ENCODE measurements around the gene GLCCI1.

The GLCCI1 gene

GRCh38 chr7:7989616-7990440 lies 21.2 kb downstream of the GLCCI1 start:
- ATAC-seq: peak; percentile 53
- TF ChIP-seq ZFP3 (CRISPR knock-in tag; IDR thresholded peaks at IDR 0.05) (no peak), TSHZ2 (CRISPR knock-in tag; IDR thresholded peaks at IDR 0.05) (no peak), TCF4 (CRISPR knock-in tag; IDR thresholded peaks at IDR 0.05; ENCODE audit: borderline replicate concordance) (no peak), ZNF70 (CRISPR knock-in tag; IDR thresholded peaks at IDR 0.05) (no peak), ESRRG (CRISPR knock-in tag; IDR thresholded peaks at IDR 0.05) (no peak), PATZ1 (CRISPR knock-in tag; IDR thresholded peaks at IDR 0.05; ENCODE audit: borderline replicate concordance) (no peak), ZC3H10 (CRISPR knock-in tag; IDR thresholded peaks at IDR 0.05) (no peak), POU6F1 (CRISPR knock-in tag; IDR thresholded peaks at IDR 0.05; ENCODE audit: borderline replicate concordance, low read depth) (no peak), ZNF8 (CRISPR knock-in tag; IDR thresholded peaks at IDR 0.05) (no peak), CSRNP3 (CRISPR knock-in tag; IDR thresholded peaks at IDR 0.05) (no peak), SNAI2 (CRISPR knock-in tag; IDR thresholded peaks at IDR 0.05) (no peak), ISL1 (CRISPR knock-in tag; IDR thresholded peaks at IDR 0.05) (no peak), ARNTL (CRISPR knock-in tag; IDR thresholded peaks at IDR 0.05; ENCODE audit: borderline replicate concordance, low read depth) (no peak), GLIS3 (CRISPR knock-in tag; IDR thresholded peaks at IDR 0.05) (no peak), ZFP30 (CRISPR knock-in tag; IDR thresholded peaks at IDR 0.05) (no peak)
- TF ChIP-seq, protein P1, sequence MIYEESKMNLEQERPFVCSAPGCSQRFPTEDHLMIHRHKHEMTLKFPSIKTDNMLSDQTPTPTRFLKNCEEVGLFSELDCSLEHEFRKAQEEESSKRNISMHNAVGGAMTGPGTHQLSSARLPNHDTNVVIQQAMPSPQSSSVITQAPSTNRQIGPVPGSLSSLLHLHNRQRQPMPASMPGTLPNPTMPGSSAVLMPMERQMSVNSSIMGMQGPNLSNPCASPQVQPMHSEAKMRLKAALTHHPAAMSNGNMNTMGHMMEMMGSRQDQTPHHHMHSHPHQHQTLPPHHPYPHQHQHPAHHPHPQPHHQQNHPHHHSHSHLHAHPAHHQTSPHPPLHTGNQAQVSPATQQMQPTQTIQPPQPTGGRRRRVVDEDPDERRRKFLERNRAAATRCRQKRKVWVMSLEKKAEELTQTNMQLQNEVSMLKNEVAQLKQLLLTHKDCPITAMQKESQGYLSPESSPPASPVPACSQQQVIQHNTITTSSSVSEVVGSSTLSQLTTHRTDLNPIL (CRISPR knock-in tag; IDR thresholded peaks at IDR 0.05; ENCODE audit: low read depth): no peak

GRCh38 chr7:7990441-7990761 lies 21.8 kb downstream of the GLCCI1 start:
- no peak for ATAC-seq
- TF ChIP-seq ARNTL (CRISPR knock-in tag; IDR thresholded peaks at IDR 0.05; ENCODE audit: borderline replicate concordance, low read depth): no peak

DNA sequence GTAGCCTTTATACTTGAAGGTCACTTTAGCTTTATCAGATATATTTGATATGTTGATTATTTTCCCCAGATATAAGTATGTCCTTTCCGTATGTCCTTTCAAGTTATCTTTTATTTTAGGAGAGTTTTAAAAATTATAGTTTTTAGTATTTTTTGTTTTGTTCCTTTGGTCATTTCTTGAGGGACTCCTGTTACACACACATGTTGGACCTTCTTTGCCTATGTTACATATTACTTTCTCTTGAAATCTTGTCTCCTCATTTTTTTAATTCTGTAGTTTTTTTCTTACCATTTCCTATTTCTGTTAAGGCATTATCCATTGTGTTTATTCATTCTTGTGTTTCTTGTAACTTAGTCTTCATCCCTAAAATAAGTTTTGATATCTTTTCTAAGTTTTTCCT lies 23.9 kb downstream of the GLCCI1 start:
- ATAC-seq: no peak
- TF ChIP-seq, protein P1 (CRISPR knock-in tag; IDR thresholded peaks at IDR 0.05; ENCODE audit: low read depth): no peak
- TF ChIP-seq POU6F1 (CRISPR knock-in tag; IDR thresholded peaks at IDR 0.05; ENCODE audit: borderline replicate concordance, low read depth) (no peak), CSDC2 (CRISPR knock-in tag; IDR thresholded peaks at IDR 0.05) (no peak), TOX (CRISPR knock-in tag; IDR thresholded peaks at IDR 0.05; ENCODE audit: borderline replicate concordance) (no peak), ZFP30 (CRISPR knock-in tag; IDR thresholded peaks at IDR 0.05) (no peak), ZNF70 (CRISPR knock-in tag; IDR thresholded peaks at IDR 0.05) (no peak), TCF4 (CRISPR knock-in tag; IDR thresholded peaks at IDR 0.05; ENCODE audit: borderline replicate concordance) (no peak), ZC3H10 (CRISPR knock-in tag; IDR thresholded peaks at IDR 0.05) (no peak), PPARA (CRISPR knock-in tag; IDR thresholded peaks at IDR 0.05; ENCODE audit: borderline replicate concordance) (no peak), RARB (CRISPR knock-in tag; IDR thresholded peaks at IDR 0.05) (no peak), CSRNP3 (CRISPR knock-in tag; IDR thresholded peaks at IDR 0.05) (no peak)

All from SK-N-SH treated with all-trans-retinoic acid at 6 μM for 48 hours (cell line).